ENCODE results near the gene GREM2. TPM values are rescaled to one million over a fixed set of nuclear protein-coding genes. Genes with fewer than 3 reads are reported as not detected.

The GREM2 gene
- total RNA-seq, 4 donors from 2014 or later = 1.8 to 8.9 (median 3.3) TPM

GRCh38 chr1:240591078-240591477 lies 20.9 kb downstream of the GREM2 start:
- no peak for TF ChIP-seq POLR2AphosphoS5 (IDR thresholded peaks at IDR 0.05)
- no peak for TF ChIP-seq POLR2A (IDR thresholded peaks at IDR 0.05)
- no peak for TF ChIP-seq CTCF (IDR thresholded peaks at IDR 0.05)
- no peak for TF ChIP-seq EP300 (IDR thresholded peaks at IDR 0.05)
- no peaks in the 10 kb centered on the region for H3K4me1 ChIP-seq
- H3K4me3 ChIP-seq = no peak overlapping the region
- H3K36me3 ChIP-seq = no peaks in the 10 kb centered on the region
- ATAC-seq = no peak
- no peaks in the 10 kb centered on the region for H3K9me3 ChIP-seq
- WGBS, 2 donors (ENCODE audit: low coverage in 1 of 2) = 72 to 100% methylated on average over 5 of the region's 5 CpGs
- H3K27ac ChIP-seq = no peak overlapping the region
- no peaks in the 10 kb centered on the region for H3K27me3 ChIP-seq

DNA sequence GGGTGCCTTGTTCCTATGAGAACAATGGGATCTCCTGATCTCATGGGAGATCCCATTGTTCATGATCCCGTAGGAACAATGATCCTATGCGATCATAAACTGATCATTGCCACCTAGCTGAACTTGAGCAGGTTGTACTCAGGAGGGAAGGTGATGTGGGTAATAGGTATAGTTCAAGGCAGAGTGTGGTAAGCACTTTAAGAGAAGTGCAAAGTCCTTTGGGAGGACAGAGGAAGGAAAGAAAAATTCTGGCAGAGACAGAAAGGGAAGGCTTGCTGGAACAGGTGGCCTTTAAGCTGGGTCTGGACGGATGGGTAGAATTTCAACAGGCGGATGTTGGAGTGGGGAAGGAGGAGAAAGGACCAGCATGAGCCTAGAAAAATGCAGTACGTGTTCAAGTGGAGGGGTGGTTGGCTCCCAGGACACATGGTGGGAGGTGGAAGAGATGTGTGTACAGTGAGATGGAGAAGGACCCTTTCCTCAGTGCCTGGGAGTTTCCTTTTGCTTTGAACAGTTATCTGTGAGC lies 22.3 kb downstream of the GREM2 start:
- TF ChIP-seq EP300 (IDR thresholded peaks at IDR 0.05) (no peak), POLR2AphosphoS5 (IDR thresholded peaks at IDR 0.05) (no peak), CTCF (IDR thresholded peaks at IDR 0.05) (no peak), POLR2A (IDR thresholded peaks at IDR 0.05) (no peak)
- ATAC-seq = no peak
- no peaks in the 10 kb centered on the region for H3K9me3 ChIP-seq
- no peak overlapping the region for H3K27ac ChIP-seq
- H3K4me1 ChIP-seq = no peaks in the 10 kb centered on the region
- WGBS, 2 donors (ENCODE audit: low coverage in 1 of 2) = 84 to 91% methylated on average over 4 to 5 of the region's 5 CpGs
- H3K27me3 ChIP-seq = no peaks in the 10 kb centered on the region
- no peaks in the 10 kb centered on the region for H3K36me3 ChIP-seq
- H3K4me3 ChIP-seq = no peak overlapping the region

DNA sequence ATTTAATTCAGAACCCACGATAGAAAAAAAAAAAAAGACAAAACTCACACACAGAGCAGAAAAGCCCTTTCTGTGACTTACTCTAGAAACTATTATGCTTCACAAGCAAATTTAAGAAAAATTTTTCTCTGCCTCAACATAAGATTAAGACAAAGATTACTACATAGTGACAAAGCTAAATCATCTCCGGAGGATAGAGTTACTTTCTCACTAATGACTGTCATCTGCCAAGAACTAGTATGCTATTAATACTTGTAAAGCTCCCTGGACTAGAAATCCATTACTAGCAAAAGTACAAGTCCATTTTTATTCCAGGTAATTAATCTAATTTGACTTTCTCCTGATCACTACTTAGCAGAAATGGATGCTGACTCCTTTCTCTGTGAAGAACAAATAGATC lies 25.9 kb downstream of the GREM2 start:
- Histone ChIP-seq H3K9me3 (no peaks in the 10 kb centered on the region), H3K27ac (no peak overlapping the region), H3K27me3 (no peaks in the 10 kb centered on the region), H3K4me3 (no peak overlapping the region), H3K4me1 (no peaks in the 10 kb centered on the region), H3K36me3 (no peaks in the 10 kb centered on the region)
- 53 to 57% methylated on average over 2 of the region's 2 CpGs for WGBS, 2 donors (ENCODE audit: low coverage in 1 of 2)
- TF ChIP-seq POLR2AphosphoS5 (IDR thresholded peaks at IDR 0.05) = no peak
- no peak for TF ChIP-seq EP300 (IDR thresholded peaks at IDR 0.05)
- TF ChIP-seq POLR2A (IDR thresholded peaks at IDR 0.05) = no peak
- no peak for TF ChIP-seq CTCF (IDR thresholded peaks at IDR 0.05)
- no peak for ATAC-seq

DNA sequence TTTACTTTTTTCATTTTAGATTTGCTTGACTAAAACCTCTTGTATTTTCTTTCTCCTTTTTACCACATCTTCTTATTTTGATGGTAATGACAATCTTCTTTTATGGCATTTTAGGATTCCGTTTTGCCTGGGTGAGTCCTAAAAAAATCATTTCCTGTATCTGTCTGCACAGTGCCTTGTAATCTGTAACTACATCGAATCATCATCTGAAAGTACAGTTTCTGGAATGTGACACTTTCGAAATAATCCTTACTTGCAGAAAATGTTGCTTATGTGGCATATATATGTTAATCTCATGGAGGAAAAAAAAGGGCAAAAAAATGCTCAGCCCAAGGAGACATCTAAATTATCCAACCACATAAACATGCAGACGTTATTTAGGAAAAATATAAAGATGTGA lies 29.0 kb downstream of the GREM2 start:
- H3K36me3 ChIP-seq = no peaks in the 10 kb centered on the region
- H3K9me3 ChIP-seq = no peaks in the 10 kb centered on the region
- WGBS, 2 donors (ENCODE audit: low coverage in 1 of 2) = 57 to 73% methylated on average over 4 of the region's 4 CpGs
- H3K4me3 ChIP-seq = no peak overlapping the region
- no peaks in the 10 kb centered on the region for H3K4me1 ChIP-seq
- H3K27me3 ChIP-seq = no peaks in the 10 kb centered on the region
- H3K27ac ChIP-seq = no peak overlapping the region
- no peak for TF ChIP-seq CTCF (IDR thresholded peaks at IDR 0.05)
- TF ChIP-seq POLR2A (IDR thresholded peaks at IDR 0.05) = no peak
- TF ChIP-seq EP300 (IDR thresholded peaks at IDR 0.05) = no peak
- TF ChIP-seq POLR2AphosphoS5 (IDR thresholded peaks at IDR 0.05) = no peak
- no peak for ATAC-seq

DNA sequence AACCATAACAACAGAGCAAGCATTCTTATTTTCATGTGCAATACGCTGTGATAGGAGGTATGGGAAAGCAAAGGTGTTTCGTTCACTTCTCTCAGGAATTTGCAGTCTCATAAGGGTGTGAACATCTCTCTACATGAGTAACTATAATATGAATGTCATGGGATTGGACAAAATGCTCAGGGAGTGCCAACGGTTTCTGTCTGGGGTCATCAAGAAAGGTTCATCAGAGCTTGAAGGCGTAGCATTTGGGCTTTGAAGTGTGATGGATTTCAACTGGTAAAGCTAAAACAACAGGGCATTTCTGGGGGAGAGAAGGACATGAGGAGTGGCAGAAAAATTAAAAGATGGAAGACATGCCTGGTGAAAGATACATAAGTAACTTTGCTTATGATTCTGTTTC lies 32.4 kb downstream of the GREM2 start:
- no peak for TF ChIP-seq CTCF (IDR thresholded peaks at IDR 0.05)
- no peak for TF ChIP-seq EP300 (IDR thresholded peaks at IDR 0.05)
- Histone ChIP-seq H3K4me3 (no peak overlapping the region), H3K27ac (no peak overlapping the region), H3K4me1 (no peaks in the 10 kb centered on the region), H3K9me3 (no peaks in the 10 kb centered on the region), H3K36me3 (no peaks in the 10 kb centered on the region), H3K27me3 (no peaks in the 10 kb centered on the region)
- ATAC-seq = no peak
- WGBS, 2 donors (ENCODE audit: low coverage in 1 of 2) = 83 to 98% methylated on average over 3 to 4 of the region's 4 CpGs

All from gastroesophageal sphincter (tissue), 4 donors.